ENCODE results near the gene RINT1.

Gene RINT1

GRCh38 chr7:105565190-105565589 lies 33.2 kb downstream of the RINT1 start:
- Mint-ChIP-seq H3K4me3 (no peak overlapping the region), H3K27me3 (ENCODE audit: low read depth, poor library complexity) (no peaks in the 10 kb centered on the region), H3K9me3 (no peaks in the 10 kb centered on the region), H3K27ac (no peak overlapping the region), H3K36me3 (ENCODE audit: low read depth) (peaks cover 67% of the 10 kb centered on the region), H3K4me1 (no peaks in the 10 kb centered on the region)
- DNase-seq = no peak
- TF ChIP-seq CTCF (IDR thresholded peaks at IDR 0.05) = no peak

DNA sequence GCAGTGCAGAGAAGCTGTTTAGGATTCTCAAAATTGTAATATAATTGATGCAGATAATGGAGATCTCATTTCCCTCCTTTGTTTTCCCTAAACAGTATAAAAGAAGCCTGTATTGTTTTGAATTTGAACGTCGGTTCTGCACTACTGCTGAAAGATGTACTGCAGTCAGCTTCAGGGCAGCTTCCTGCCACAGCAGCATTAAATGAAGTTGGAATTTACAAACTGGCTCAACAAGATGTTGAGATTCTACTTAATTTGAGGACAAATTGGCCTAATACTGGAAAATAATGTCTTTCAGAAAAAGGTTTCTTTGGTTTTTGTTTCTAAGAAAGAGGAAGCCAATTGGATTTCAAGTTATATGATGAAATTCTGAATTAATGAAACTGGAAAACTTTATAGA lies 35.0 kb downstream of the RINT1 start:
- Mint-ChIP-seq H3K4me3 (no peak overlapping the region), H3K36me3 (ENCODE audit: low read depth) (peaks cover 64% of the 10 kb centered on the region), H3K4me1 (no peaks in the 10 kb centered on the region), H3K27ac (no peak overlapping the region), H3K27me3 (ENCODE audit: low read depth, poor library complexity) (no peaks in the 10 kb centered on the region), H3K9me3 (no peaks in the 10 kb centered on the region)
- TF ChIP-seq CTCF (IDR thresholded peaks at IDR 0.05) = no peak
- DNase-seq = no peak

- no peak for TF ChIP-seq CTCF (IDR thresholded peaks at IDR 0.05)
- Mint-ChIP-seq H3K4me1 (no peaks in the 10 kb centered on the region), H3K36me3 (ENCODE audit: low read depth) (peaks cover 59% of the 10 kb centered on the region), H3K4me3 (no peak overlapping the region), H3K27ac (no peak overlapping the region), H3K9me3 (no peaks in the 10 kb centered on the region), H3K27me3 (ENCODE audit: low read depth, poor library complexity) (no peaks in the 10 kb centered on the region)
- DNase-seq = no peak
Measured at GRCh38 chr7:105567821-105568220, 35.8 kb downstream of the RINT1 start.

DNA sequence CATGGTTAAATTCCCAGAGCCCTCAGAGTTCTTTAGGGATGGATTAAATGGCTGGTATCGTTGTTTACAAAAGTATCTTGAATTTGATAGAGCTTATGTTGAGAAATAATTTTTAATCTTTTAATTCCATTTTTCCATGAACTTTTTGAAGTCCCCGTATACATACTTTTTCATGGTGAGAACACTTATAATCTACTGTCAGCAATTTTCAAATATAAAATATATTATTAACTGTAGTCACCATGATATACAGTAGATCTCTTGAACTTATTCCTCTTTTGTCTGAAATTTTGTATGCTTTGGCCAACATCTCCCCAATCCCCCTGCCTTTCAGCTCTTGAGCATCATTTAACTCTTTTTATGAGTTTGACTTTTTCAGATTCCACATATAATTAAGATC lies 39.9 kb downstream of the RINT1 start:
- Mint-ChIP-seq H3K4me3 (no peak overlapping the region), H3K4me1 (no peaks in the 10 kb centered on the region), H3K27ac (no peak overlapping the region), H3K27me3 (ENCODE audit: low read depth, poor library complexity) (no peaks in the 10 kb centered on the region), H3K36me3 (ENCODE audit: low read depth) (peaks cover 26% of the 10 kb centered on the region), H3K9me3 (peaks cover 4% of the 10 kb centered on the region)
- no peak for TF ChIP-seq CTCF (IDR thresholded peaks at IDR 0.05)
- DNase-seq = no peak

GRCh38 chr7:105577251-105577650 lies 45.2 kb downstream of the RINT1 start:
- Mint-ChIP-seq H3K4me3 (no peak overlapping the region), H3K27me3 (ENCODE audit: low read depth, poor library complexity) (peaks cover 4% of the 10 kb centered on the region), H3K4me1 (peaks cover 17% of the 10 kb centered on the region), H3K9me3 (peaks cover 7% of the 10 kb centered on the region), H3K27ac (no peak overlapping the region), H3K36me3 (ENCODE audit: low read depth) (peaks cover 5% of the 10 kb centered on the region)
- TF ChIP-seq CTCF (IDR thresholded peaks at IDR 0.05) = no peak
- no peak for DNase-seq

DNA sequence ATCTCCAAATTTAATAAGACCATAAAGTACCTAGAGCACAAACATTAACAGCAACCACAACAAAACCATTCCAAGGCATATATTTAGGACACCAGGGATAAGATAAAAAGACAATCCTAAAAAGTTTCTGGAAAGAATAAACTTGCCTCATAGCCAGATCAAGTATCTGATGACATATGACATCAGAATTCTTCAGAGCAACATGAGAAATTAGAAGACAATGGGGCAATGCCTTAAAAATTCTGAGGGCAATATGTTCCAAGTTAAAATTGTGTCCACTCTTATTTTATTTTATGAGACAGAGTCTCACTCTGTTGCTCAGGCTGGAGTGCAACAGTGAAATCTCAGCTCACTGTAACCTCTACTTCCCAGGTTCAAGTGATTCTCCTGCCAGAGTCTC lies 46.5 kb downstream of the RINT1 start:
- peaks cover 20% of the 10 kb centered on the region for H3K4me1 Mint-ChIP-seq
- no peak for TF ChIP-seq CTCF (IDR thresholded peaks at IDR 0.05)
- H3K36me3 Mint-ChIP-seq (ENCODE audit: low read depth) = peaks cover 4% of the 10 kb centered on the region
- no peak overlapping the region for H3K27ac Mint-ChIP-seq
- peaks cover 7% of the 10 kb centered on the region for H3K9me3 Mint-ChIP-seq
- no peak overlapping the region for H3K4me3 Mint-ChIP-seq
- H3K27me3 Mint-ChIP-seq (ENCODE audit: low read depth, poor library complexity) = peaks cover 4% of the 10 kb centered on the region
- no peak for DNase-seq
